Breast epithelium (tissue), 4 donors: ENCODE data around the gene HERPUD2. TPM values are rescaled to one million over a fixed set of nuclear protein-coding genes. Genes with fewer than 3 reads are reported as not detected.

Experiments used
- DNase-seq, 2 donors: peaks; one replicate each; pipeline ENCODE4 v3.0.0-alpha.2; 2019; ENCODE audit warnings: low spot score in 2 of 2
- H3K27ac ChIP-seq, 2 donors: fragments of 200-600 bp; sonication (generic) in 1 of 2; one replicate each; pipeline ENCODE4 v1.5.1; 2016 to 2019; ENCODE audit warnings: mild to moderate bottlenecking in 1 of 2
- H3K27me3 ChIP-seq, 2 donors: fragments of 200-600 bp; sonication (generic) in 1 of 2; one replicate each; pipeline versions ENCODE4 v1.5.1 to v1.6.0; 2017 to 2019; ENCODE audit warnings: control low read depth in 1 of 2, mild to moderate bottlenecking in 1 of 2
- H3K36me3 ChIP-seq: fragments of 200-600 bp; one replicate; pipeline ENCODE4 v1.5.1; 2019
- H3K4me1 ChIP-seq, 2 donors: fragments of 200-600 bp; sonication (generic); one replicate each; pipeline ENCODE4 v1.5.1; 2016 to 2019; ENCODE audit warnings: control low read depth in 1 of 2
- H3K4me3 ChIP-seq, 3 donors: fragments of 200-600 bp; sonication (generic); 1 replicate in 2 of 3; 2 replicates in 1 of 3; pipeline ENCODE4 v1.5.1; 2016 to 2019; ENCODE audit warnings: mild to moderate bottlenecking in 3 of 3, moderate library complexity in 2 of 3
- H3K9me3 ChIP-seq, 2 donors: fragments of 200-600 bp; sonication (generic) in 1 of 2; one replicate each; pipeline ENCODE4 v1.5.1; 2016 to 2019; ENCODE audit warnings: control low read depth in 1 of 2
- CTCF ChIP-seq, 3 donors: fragments of 450-650 bp; IDR thresholded peaks; one replicate each; pipeline ENCODE4 v1.5.1; 2016 to 2017; ENCODE audit warnings: antibody characterized with exemption in 3 of 3, mild to moderate bottlenecking in 3 of 3, moderate library complexity in 3 of 3
- POLR2A ChIP-seq: fragments of 450-650 bp; IDR thresholded peaks from one replicate; pipeline ENCODE4 v1.6.1; 2016; ENCODE audit warnings: antibody characterized with exemption, mild to moderate bottlenecking, moderate library complexity
- POLR2AphosphoS5 ChIP-seq, 3 donors: sonication (generic); formaldehyde crosslinking; IDR thresholded peaks; one replicate each; pipeline ENCODE4 v1.6.1; 2017; ENCODE audit warnings: antibody characterized with exemption in 3 of 3
- intact Hi-C: fragments of 100-400 bp; cut with DNase I; formaldehyde crosslinking; loops from one replicate; pipeline ENCODE4 v1.15.1; 2023; ENCODE audit warnings: low total_unique reads
- total RNA-seq, 3 donors: library from RNA; depleted of rRNA; stranded (reverse); fragments of >200 nt; gene quantifications; one replicate each; pipeline ENCODE4 v1.1.0, GENCODE V29; 2016

The HERPUD2 gene
- total RNA-seq, 3 donors from 2014 or later = 31.1 to 39.7 (median 35.4) TPM

DNA sequence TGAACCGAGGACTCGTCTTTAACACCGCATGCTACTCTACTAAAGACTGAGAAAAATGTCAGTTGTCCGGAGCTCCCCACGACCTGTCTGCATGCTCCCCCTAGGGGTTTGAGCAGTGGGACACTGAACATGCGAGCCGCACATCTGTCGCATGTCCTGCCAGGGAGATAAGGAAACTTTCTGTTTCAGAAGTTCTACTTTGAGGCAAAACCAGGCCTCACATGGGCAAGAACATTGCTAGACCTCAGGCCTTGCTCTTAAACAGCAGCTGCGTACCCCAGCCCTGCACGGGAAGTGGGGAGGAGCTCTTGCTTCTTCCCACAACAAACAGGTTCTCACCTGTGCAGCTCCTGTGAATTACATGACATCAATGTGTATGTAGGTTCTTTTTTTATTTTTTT is 30.3 kb upstream of the HERPUD2 start:
- Histone ChIP-seq H3K36me3 (no peaks in the 10 kb centered on the region), H3K4me3 (no peak overlapping the region), H3K4me1 (no peaks in the 10 kb centered on the region), H3K27me3 (no peaks in the 10 kb centered on the region), H3K9me3 (no peaks in the 10 kb centered on the region), H3K27ac (no peak overlapping the region)
- no peak for DNase-seq
- intact Hi-C loops = no loop called here
- no peak for TF ChIP-seq CTCF (IDR thresholded peaks at IDR 0.05)
- no peak for TF ChIP-seq POLR2AphosphoS5 (IDR thresholded peaks at IDR 0.05)
- no peak for TF ChIP-seq POLR2A

DNA sequence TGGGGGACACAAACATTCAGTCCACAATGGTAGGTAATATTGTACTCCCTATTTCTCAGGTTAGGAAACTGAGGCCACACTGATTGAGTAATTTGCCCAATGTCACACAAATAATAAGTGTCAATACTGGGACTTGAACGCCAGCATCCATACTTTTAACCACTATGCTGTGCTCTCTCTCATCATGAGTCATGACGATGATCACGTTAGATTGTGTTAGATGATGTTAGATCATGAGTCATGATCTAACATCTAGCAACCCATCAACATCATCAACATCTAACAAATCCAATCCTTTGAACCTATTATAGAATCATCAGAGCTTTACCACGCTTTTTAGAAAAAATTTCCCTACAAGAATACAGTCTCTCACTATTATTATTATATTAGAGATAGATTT is 28.1 kb upstream of the HERPUD2 start:
- Histone ChIP-seq H3K27ac (no peak overlapping the region), H3K9me3 (no peaks in the 10 kb centered on the region), H3K4me1 (no peaks in the 10 kb centered on the region), H3K27me3 (no peaks in the 10 kb centered on the region), H3K4me3 (no peak overlapping the region), H3K36me3 (no peaks in the 10 kb centered on the region)
- no peak for DNase-seq
- TF ChIP-seq POLR2AphosphoS5 (IDR thresholded peaks at IDR 0.05) = no peak
- no peak for TF ChIP-seq CTCF (IDR thresholded peaks at IDR 0.05)
- no peak for TF ChIP-seq POLR2A
- intact Hi-C loops = no loop called here

GRCh38 chr7:35722054-35722849 is 27.3 kb upstream of the HERPUD2 start:
- TF ChIP-seq POLR2A = no peak
- no peak for TF ChIP-seq CTCF (IDR thresholded peaks at IDR 0.05)
- TF ChIP-seq POLR2AphosphoS5 (IDR thresholded peaks at IDR 0.05) = no peak
- Histone ChIP-seq H3K27me3 (no peaks in the 10 kb centered on the region), H3K4me1 (no peaks in the 10 kb centered on the region), H3K4me3 (no peak overlapping the region), H3K9me3 (no peaks in the 10 kb centered on the region), H3K27ac (no peak overlapping the region), H3K36me3 (no peaks in the 10 kb centered on the region)
- intact Hi-C loops = no loop called here
- DNase-seq = no peak

DNA sequence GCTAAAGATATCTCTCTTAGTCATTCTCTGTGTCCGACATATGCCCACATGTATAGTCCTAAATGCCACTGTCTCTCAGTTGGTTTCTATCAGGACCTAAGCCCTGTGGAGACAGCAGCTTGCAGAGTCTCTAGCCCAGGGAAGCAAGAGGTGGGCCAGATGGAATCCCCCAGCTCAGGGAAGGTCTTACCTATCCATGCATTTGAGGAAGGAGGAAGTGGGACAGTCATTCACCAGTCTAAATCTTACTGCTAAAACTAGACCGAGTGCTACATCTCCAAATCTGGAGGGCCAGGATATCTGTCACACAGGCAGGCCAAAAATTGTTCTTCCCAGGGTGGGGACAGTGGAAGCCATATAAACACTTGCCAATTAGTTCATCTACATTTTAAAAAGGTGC is 26.4 kb upstream of the HERPUD2 start:
- Histone ChIP-seq H3K27ac (no peak overlapping the region), H3K27me3 (no peaks in the 10 kb centered on the region), H3K9me3 (no peaks in the 10 kb centered on the region), H3K4me3 (no peak overlapping the region), H3K36me3 (no peaks in the 10 kb centered on the region), H3K4me1 (no peaks in the 10 kb centered on the region)
- intact Hi-C loops = no loop called here
- TF ChIP-seq CTCF (IDR thresholded peaks at IDR 0.05) (no peak), POLR2A (no peak), POLR2AphosphoS5 (IDR thresholded peaks at IDR 0.05) (no peak)
- DNase-seq = no peak

DNA sequence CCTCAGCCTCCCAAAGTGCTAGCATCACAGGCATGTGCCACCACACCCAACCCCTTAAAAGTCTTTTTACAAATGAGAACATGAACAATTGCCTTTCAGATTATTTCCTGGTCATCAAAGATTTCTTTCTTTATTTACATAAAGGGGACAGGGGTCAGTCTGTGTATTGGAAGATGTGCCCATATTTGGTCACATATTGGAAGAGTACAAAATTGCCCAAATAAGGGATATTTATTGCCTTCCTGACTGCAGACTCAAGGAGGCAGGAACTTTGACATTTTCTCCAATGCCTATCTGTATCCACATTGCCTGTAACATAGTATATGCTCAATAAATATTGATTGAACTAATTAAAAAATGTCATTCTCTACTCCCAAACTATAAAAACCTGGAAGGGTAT is 25.9 kb upstream of the HERPUD2 start:
- Histone ChIP-seq H3K4me3 (no peak overlapping the region), H3K4me1 (no peaks in the 10 kb centered on the region), H3K9me3 (no peaks in the 10 kb centered on the region), H3K36me3 (no peaks in the 10 kb centered on the region), H3K27me3 (no peaks in the 10 kb centered on the region), H3K27ac (no peak overlapping the region)
- DNase-seq = no peak
- intact Hi-C loops = no loop called here
- TF ChIP-seq POLR2AphosphoS5 (IDR thresholded peaks at IDR 0.05) (no peak), CTCF (IDR thresholded peaks at IDR 0.05) (no peak), POLR2A (no peak)
